Large intestine (tissue), 3 donors: Measurements from ENCODE around the gene STX8. TPM values are rescaled to one million over a fixed set of nuclear protein-coding genes. Genes with fewer than 3 reads are reported as not detected.
"Not testable (repeated sequence)": the region's sequence is repeated elsewhere in the genome, so short reads cannot be mapped to it uniquely, and the experiment has no call there.

Experiments used
- DNase-seq, 2 donors: peaks; one replicate each; pipeline versions ENCODE4 v3.0.0 to v3.0.0-alpha.2; 2013
- H3K27ac ChIP-seq: one replicate; pipeline ENCODE4 v1.5.1; 2013; ENCODE audit warnings: low read length
- H3K27me3 ChIP-seq: 2 replicates; pipeline ENCODE4 v1.6.1; 2013; ENCODE audit warnings: low read length; ENCODE audit not compliant: control insufficient read depth, insufficient read depth
- H3K36me3 ChIP-seq: 2 replicates; pipeline ENCODE4 v1.6.1; 2013; ENCODE audit warnings: low read length; ENCODE audit not compliant: control insufficient read depth, insufficient read depth
- H3K4me1 ChIP-seq: one replicate; pipeline ENCODE4 v1.6.1; 2013; ENCODE audit warnings: low read length; ENCODE audit not compliant: control insufficient read depth, insufficient read depth
- H3K4me3 ChIP-seq: one replicate; pipeline ENCODE4 v1.5.1; 2013; ENCODE audit warnings: low read length
- H3K9me3 ChIP-seq: one replicate; pipeline ENCODE4 v1.6.1; 2013; ENCODE audit warnings: mild to moderate bottlenecking, low read depth, low read length, moderate library complexity; ENCODE audit not compliant: control insufficient read depth
- WGBS: methylation state at CpG from one replicate; pipeline ENCODE4 v1.1.5; 2013; ENCODE audit warnings: low lambda C conversion rate; ENCODE audit not compliant: insufficient coverage; 5-methylcytosine and 5-hydroxymethylcytosine counted together
- polyA plus RNA-seq: library from polyadenylated mRNA; unstranded; fragments of 120-200 nt; gene quantifications from one replicate; pipeline ENCODE4 v1.2.1, GENCODE V29; 2013

The STX8 gene
- polyA plus RNA-seq, 1 donor, result 53.6 TPM

DNA sequence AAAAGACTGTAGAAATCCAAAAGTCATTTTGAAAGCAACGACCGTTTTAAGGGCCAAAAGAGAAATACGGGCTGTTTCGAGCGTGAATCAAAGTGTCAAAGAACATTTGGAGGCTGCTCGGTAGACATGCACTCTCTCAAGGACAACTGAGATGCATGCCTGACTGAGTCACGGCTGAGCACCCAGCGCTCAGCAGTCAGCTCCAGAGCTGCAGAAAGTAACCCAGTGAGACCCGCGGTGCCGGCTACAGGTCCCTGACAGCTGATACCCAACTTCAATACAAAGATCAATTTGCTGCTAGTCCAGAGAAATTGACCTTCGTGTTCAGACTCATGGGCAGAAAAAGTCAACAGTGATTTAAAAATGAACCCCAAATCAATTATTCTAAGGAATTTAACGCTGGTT is 214.9 kb downstream of the STX8 start:
- Histone ChIP-seq H3K27me3 (no peaks in the 10 kb centered on the region), H3K9me3 (no peaks in the 10 kb centered on the region), H3K4me1 (peaks cover 5% of the 10 kb centered on the region), H3K4me3 (no peak overlapping the region), H3K27ac (peak overlapping the region; percentile 59), H3K36me3 (no peaks in the 10 kb centered on the region)
- DNase-seq, result peak in 1 of 2 donors; percentile 40
- 60% methylated on average over 1 of the region's 13 CpGs for WGBS

DNA sequence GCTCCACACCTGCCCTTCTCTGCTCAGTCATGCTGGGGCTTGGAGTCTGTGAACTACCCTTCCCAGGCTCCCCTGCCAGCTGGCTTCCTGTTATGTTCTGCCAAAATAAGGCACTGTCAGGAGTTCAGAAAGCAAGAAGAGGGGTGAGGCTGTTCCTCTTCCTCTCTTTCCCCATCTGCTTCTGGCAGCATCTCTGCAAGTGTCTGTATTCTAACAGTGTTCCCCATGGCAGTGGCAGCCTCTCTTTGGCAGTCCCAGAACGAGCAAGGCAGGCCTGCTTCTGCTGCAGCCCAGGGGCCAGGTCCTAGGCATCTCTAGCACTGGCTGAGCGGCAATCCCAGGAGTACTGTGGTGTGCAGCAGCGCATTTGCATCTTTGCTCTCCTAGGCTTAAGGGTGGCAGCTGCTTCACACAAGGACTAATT is 219.1 kb downstream of the STX8 start:
- DNase-seq, result no peak
- Histone ChIP-seq H3K27ac (no peak overlapping the region), H3K27me3 (no peaks in the 10 kb centered on the region), H3K4me3 (no peak overlapping the region), H3K4me1 (peaks cover 5% of the 10 kb centered on the region), H3K36me3 (no peaks in the 10 kb centered on the region), H3K9me3 (no peaks in the 10 kb centered on the region)
- no CpG with 5 or more reads among the region's 3 CpGs for WGBS

DNA sequence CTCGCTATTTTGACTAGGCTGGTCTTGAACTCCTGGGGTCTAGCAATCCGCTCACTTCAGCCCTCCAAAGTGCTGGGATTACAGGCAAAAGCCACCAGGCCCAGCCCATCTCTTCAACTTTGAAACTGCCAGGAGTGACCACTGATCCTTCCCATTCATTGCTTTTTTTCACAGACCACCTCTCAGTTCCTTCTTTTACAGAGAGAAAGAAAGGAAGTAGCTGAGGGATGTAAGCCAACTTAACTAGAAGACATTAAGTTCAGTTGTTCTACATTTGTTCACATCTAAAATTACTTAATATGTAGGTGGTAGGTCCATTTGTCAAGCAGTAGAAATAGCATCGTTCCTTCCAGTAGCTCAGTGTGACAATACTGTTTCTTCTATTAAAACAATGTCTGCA is 219.8 kb downstream of the STX8 start:
- peaks cover 3% of the 10 kb centered on the region for H3K4me1 ChIP-seq
- no CpG with 5 or more reads among the region's 3 CpGs for WGBS
- no peaks in the 10 kb centered on the region for H3K9me3 ChIP-seq
- H3K36me3 ChIP-seq, result no peaks in the 10 kb centered on the region
- H3K27me3 ChIP-seq, result no peaks in the 10 kb centered on the region
- DNase-seq, result no peak
- H3K27ac ChIP-seq, result no peak overlapping the region
- no peak overlapping the region for H3K4me3 ChIP-seq

DNA sequence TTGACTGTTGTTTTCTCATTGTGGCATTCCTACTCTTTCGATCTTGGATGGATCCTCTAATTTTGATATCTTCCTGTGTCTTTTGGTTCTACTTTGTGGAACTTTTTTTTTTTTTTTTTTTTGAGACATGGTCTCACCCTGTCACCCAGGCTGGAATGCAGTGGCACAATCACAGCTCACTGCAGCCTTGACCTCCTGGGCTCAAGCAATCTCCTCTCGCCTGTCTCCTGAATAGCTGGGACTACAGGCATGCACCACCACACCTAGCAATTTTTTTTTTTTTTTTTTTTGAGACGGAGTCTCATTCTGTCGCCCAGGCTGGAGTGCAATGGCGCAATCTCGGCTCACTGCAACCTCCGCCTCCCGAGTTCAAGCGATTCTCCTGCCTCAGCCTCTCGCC is 220.4 kb downstream of the STX8 start:
- whole genome bisulfite sequencing, result 100% methylated on average over 1 of the region's 10 CpGs
- H3K9me3 ChIP-seq, DNase-seq, H3K27ac ChIP-seq, H3K36me3 ChIP-seq, H3K4me1 ChIP-seq, H3K27me3 ChIP-seq, H3K4me3 ChIP-seq: not testable (repeated sequence)

DNA sequence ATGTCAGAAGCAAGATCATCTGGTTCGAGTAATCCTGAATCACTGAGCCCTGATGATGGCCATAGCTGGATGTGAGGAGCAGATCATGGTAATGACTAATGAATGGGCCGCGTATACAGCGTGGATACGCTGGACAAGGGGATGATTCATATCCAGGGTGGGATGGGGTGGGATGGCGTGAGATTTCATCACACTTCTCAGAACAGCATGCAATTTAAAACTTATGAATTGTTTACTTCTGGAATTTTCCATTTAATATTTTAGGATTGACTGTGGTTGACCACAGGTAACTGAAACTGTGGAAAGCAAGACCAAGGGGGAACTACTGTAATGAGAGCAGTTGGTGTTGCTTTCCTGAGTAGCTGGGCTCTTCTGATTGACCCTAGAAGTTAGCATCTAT is 225.5 kb downstream of the STX8 start:
- Histone ChIP-seq H3K36me3 (no peaks in the 10 kb centered on the region), H3K4me1 (no peaks in the 10 kb centered on the region), H3K27ac (no peak overlapping the region), H3K9me3 (no peaks in the 10 kb centered on the region), H3K4me3 (no peak overlapping the region), H3K27me3 (no peaks in the 10 kb centered on the region)
- no CpG with 5 or more reads among the region's 6 CpGs for WGBS
- DNase-seq, result no peak

DNA sequence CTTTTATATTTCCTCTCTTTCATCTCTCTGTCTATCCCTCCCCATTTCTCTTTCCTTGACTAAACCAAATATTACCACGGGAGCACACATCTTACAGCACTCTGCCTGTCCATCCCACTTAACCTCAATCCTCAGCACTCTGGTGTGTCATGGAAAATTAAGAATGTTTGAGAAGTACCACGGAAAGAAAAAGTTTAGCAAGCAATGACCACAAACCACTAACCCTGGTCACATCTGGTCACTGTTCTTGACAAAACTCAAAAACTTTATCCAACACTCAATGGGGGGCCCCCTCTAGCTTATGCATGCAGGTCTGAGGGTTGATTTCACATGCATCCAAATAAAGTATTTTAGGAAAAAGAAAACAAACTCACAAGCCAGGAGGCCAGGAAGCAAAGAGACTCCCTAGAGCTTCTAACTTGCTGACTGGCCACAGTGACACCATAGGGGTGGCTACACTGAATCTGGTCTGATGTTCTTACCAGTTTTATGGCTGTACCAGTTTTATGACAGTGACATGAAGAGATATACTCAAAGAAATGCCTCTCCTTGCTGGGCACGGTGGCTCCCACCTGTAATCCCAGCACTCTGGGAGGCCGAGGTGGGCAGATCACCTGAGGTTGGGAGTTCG is 229.2 kb downstream of the STX8 start:
- Histone ChIP-seq H3K27me3 (no peaks in the 10 kb centered on the region), H3K27ac (no peak overlapping the region), H3K4me3 (no peak overlapping the region), H3K36me3 (no peaks in the 10 kb centered on the region), H3K9me3 (no peaks in the 10 kb centered on the region), H3K4me1 (no peaks in the 10 kb centered on the region)
- no peak for DNase-seq
- 100% methylated on average over 1 of the region's 5 CpGs for WGBS

DNA sequence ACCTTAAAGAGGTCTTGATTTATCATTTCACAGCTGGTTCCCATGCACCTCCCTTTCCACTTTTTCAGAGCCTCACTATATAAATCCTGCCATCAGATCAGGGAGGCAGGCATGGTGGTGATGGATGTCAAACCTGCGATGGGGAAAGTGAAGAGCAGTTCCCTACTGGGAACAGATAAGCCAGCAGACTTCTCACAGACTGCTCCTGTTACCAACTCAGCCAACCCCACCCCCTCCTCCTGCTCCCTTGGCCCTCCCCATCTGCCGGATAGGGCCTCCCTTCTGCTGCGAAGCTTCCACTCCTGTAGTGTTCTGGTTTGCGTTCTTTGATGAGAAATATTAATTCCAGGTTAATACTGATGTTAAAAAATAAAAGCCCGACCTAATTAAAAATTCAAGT is 232.1 kb downstream of the STX8 start:
- Histone ChIP-seq H3K27ac (no peak overlapping the region), H3K36me3 (no peaks in the 10 kb centered on the region), H3K9me3 (no peaks in the 10 kb centered on the region), H3K4me1 (no peaks in the 10 kb centered on the region), H3K27me3 (no peaks in the 10 kb centered on the region), H3K4me3 (no peak overlapping the region)
- 0% methylated on average over 1 of the region's 5 CpGs for WGBS
- no peak for DNase-seq

DNA sequence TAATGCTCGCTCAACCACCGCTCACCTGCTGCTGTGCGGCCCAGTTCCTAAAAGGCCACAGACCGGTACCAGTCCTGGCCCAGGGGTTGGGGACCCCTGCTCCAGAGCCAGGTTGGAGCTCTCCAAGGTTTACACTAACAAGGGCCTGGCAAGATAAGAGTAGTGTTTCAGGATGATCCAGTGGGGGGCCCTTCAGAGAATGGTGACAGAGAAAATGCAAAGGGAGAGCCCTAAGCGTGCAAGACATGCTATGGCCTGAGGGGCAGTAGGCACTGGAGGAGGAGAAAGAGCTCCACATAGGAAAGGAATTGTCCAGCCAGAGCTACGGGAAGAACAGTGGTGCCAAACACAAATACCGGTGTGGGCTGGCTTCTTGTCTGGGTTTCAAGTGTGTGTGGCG is 233.4 kb downstream of the STX8 start:
- Histone ChIP-seq H3K27me3 (no peaks in the 10 kb centered on the region), H3K36me3 (no peaks in the 10 kb centered on the region), H3K4me1 (no peaks in the 10 kb centered on the region), H3K27ac (no peak overlapping the region), H3K9me3 (no peaks in the 10 kb centered on the region), H3K4me3 (no peak overlapping the region)
- no peak for DNase-seq
- WGBS, result 71% methylated on average over 2 of the region's 8 CpGs

DNA sequence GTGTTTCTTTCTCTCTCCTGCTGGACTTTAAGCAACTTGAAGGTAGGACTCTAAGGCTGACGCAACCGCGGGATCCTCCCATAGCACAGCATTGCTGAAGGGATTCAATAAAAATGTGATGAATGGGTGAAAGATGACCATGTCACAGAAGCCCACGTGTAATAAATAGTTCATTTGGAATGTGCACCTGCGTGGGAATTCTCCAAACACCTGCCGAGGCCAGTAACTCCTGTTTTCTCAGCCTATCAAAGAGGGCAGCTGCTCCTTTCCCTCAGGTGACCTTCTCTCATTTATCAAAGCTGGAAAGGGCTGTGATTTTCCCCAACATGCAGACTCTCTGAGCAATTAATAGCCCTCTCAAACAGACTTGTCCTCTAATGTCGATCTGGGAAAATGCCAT is 235.7 kb downstream of the STX8 start:
- DNase-seq, result no peak
- Histone ChIP-seq H3K27ac (no peak overlapping the region), H3K36me3 (no peaks in the 10 kb centered on the region), H3K4me3 (no peak overlapping the region), H3K9me3 (no peaks in the 10 kb centered on the region), H3K27me3 (no peaks in the 10 kb centered on the region), H3K4me1 (no peaks in the 10 kb centered on the region)
- WGBS, result no CpG with 5 or more reads among the region's 7 CpGs

DNA sequence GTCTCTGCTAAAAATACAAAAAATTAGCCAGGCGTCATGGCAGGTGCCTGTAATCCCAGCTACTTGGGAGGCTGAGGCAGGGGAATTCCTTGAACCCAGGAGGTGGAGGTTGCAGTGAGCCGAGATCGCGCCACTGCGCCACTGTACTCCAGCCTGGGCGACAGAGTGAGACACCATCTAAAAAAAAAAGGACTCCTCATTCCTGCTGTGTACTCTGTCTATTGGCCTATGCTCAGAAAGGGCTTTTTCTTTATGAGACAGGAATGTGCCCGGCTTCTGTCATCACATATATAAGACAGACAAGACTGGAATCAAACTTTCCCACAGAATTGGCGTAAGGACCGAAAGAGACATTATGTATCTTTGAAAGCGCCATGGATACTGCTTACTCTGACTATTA is 236.1 kb downstream of the STX8 start:
- not testable (repeated sequence) for H3K27me3 ChIP-seq, H3K4me3 ChIP-seq, H3K4me1 ChIP-seq, H3K36me3 ChIP-seq, H3K27ac ChIP-seq, H3K9me3 ChIP-seq, DNase-seq
- WGBS, result no CpG with 5 or more reads among the region's 10 CpGs

DNA sequence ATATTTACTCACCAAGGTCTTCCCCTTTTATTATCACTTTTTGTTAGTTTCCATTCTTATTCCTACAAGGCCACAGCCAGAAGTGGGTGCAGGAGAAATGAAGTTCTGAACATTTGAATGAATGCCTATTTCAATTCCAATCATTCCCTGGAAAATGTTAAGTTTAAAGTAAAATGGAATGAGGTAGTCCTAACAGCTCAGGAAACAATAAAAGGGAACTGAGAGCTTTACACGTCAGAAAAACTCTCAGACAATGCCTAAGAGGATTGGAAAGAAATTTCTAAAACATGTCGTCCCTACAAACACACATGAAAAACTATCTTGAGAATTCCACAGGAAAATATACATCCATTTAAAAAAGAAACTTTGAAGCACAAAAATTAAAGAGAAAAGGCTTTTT is 238.8 kb downstream of the STX8 start:
- Histone ChIP-seq H3K36me3 (no peaks in the 10 kb centered on the region), H3K4me3 (no peak overlapping the region), H3K27ac (no peak overlapping the region), H3K9me3 (peaks cover 6% of the 10 kb centered on the region), H3K27me3 (no peaks in the 10 kb centered on the region), H3K4me1 (no peaks in the 10 kb centered on the region)
- no peak for DNase-seq
- 100% methylated on average over 1 of the region's 2 CpGs for WGBS
